Measurements from ENCODE around the gene DCUN1D3. TPM values are rescaled to one million over a fixed set of nuclear protein-coding genes. Genes with fewer than 3 reads are reported as not detected.

The DCUN1D3 gene
- polyA plus RNA-seq, 3 donors, result 9.0 to 9.6 (median 9.3) TPM

DNA sequence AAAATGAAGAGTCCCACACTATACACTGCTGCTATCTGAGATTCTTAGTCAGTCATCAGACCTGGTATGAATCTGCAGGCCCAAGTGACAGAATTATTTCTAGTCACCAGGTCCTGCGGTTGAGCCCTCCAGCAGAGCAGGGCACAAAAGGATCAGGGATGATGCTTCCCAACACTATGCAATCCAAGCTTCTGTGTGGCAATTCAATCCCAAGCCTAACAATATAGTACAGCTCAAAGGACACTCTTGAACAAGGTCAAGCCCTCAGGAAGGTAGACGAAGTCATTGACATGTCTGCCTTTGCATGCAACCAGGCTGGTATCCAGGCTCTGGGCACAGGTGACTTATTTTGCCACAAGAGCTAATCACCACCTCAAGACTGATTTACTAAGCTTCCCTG lies 5.8 kb downstream of the DCUN1D3 start:
- no peak for DNase-seq (ENCODE audit: low read depth in 3 of 3, low spot score in 2 of 3)

DNA sequence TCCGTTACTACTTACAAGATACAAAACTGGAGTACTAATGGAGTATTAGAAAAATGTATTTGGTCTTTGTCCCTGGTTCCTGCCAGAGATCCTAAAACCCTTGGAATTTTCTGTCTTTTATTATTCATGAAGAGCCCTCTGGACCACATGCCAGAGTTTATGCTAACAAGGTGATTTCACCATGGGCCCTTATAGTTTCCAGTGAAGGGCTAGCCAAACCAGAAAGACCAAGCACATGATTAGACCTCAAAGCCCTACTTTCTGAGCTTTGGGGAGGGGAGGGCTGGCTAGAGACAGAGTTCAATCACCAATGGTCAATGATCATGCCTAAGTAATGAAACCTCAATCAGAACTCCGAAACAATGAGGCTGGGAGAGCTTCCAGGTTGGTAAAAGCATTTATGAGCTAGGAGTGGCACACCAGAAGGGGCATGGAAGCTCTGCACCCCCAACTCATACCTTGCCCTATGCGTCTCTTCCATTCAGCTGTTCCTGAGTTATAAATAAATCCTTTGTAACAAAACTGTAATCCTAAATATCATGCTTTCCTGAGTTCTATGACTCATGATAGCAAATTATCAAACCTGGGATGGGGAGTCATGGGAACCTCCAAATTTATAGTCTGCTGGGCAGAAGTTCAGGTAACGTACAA lies 10.4 kb downstream of the DCUN1D3 start:
- DNase-seq (ENCODE audit: low read depth in 3 of 3, low spot score in 2 of 3), result no peak

DNA sequence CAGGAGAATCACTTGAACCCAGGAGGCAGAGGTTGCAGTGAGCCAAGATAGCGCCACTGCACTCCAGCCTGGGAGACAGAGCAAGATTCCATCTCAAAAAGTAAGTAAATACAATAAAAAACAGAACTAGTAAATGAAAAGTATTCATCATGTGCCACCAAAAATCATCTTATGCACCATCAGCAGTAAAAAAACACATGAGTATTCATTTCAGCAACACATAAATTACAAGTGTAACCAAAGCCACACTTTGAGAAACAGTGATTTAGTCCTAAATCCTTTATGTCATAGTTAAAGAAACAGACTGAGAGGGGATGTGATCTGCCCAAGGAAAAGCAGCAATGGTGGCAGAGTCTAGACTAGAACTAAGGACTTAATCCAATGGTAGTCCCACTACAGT lies 13.0 kb downstream of the DCUN1D3 start:
- DNase-seq (ENCODE audit: low read depth in 3 of 3, low spot score in 2 of 3), result no peak

DNA sequence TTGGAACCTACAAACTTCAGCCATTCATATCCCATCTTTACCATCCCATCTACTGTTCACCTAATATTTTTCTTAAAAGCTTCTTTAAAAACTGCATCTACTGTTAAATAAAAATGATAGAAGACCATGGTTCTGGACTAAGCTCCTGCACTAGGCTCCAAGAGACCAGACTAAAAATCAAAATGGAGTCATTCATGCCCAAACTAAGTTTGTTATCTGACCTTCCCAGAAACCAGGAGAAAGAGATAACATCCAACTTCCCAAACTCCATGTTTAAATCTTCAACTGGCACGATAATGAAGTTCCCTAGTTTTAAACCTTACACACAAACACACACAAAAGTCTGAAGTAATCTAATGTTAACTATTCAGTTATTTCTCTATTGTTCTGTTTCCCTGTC lies 13.8 kb downstream of the DCUN1D3 start:
- DNase-seq (ENCODE audit: low read depth in 3 of 3, low spot score in 2 of 3), result no peak

DNA sequence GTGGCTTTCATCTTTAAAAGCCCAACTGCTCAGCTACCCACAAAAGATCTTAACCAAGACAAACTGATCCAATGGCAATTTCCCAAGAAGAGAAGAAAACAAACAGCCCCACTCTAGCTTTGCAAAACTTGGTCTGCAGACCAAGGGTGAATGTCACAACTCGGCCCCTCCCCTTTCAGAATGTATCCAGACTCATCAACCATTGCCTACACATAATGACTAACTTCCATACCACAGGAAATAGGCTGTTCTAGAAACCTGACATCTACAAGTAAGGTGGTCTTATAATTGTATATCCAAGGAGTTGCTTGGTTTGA lies 16.0 kb downstream of the DCUN1D3 start:
- no peak for DNase-seq (ENCODE audit: low read depth in 3 of 3, low spot score in 2 of 3)

DNA sequence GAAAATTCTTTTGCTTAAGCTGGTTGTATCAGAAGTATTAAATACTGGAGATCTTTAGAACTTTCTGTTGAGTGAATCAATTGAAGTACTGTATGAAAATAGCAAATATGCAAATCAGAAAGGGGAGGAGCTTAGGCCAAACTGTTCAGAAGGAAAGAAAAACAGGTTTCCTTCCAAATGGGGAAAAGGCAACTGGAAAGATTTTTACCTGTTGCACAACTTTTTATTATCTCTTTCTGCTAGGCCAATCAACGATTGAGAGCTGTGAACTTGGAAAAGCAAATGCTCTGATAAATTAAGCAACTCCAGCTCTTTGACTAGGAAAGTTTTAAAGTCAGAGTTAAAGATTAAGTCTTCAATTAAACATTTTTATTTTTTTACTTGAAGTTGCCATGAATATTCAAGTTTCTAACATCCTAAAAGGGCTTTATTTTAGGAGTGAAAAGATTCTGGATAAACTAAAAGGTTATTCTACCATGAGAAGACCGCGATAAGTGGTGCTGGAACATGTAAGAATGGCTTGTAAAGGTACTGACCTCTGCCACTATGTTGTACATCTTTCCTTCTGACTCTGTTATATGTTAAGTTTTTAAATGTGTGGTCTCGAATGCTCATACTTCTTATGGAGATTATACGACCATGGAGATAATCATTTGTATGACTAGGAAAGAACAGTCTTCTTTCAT lies 16.5 kb downstream of the DCUN1D3 start:
- DNase-seq (ENCODE audit: low read depth in 3 of 3, low spot score in 2 of 3), result no peak

DNA sequence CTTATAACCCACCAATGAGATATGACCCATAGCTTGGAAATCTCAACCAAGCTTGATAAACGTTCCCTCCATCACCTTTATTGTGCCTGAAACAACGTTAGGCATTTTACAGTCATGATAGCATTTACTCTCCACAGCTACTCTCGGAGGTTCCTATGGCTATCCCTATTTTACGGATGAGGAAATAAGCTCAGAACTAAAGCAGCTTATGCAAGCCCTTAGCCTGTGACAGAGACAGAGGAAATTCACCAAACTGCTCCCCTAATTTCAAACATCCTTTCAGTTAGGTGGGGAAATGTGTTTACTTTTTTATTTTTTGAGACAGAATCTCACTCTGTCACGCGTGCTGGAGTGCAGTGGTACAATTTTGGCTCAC lies 18.7 kb downstream of the DCUN1D3 start:
- no peak for DNase-seq (ENCODE audit: low read depth in 3 of 3, low spot score in 2 of 3)

DNA sequence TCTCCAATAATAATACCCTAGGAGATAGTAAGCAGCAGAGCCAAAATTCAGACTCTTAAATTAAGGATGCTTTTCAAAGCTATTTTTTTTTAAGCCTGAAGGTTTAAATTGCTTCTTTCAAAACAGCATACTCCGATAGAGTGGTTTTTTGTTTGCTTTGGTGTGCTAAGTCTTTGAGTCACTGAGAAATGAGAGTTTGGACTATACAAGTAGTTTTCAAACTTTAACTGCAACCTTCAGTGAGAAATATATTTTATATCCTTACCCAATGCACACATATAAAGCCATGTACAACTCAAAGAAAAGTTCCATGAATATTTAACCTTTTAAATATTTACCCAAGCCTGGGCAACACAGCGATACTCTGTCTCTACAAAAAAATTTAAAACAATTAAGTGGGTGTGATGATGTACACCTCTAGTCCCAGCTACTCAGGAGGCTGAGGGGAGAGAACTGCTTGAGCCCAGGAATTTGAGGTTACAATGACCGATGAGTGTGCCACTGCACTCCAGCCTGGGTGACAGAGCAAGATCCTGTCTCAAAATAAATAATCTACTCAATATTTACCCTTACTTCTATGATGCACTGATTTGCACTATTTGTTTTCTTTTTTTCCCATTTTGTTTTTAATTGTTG lies 19.2 kb downstream of the DCUN1D3 start:
- no peak for DNase-seq (ENCODE audit: low read depth in 3 of 3, low spot score in 2 of 3)

DNA sequence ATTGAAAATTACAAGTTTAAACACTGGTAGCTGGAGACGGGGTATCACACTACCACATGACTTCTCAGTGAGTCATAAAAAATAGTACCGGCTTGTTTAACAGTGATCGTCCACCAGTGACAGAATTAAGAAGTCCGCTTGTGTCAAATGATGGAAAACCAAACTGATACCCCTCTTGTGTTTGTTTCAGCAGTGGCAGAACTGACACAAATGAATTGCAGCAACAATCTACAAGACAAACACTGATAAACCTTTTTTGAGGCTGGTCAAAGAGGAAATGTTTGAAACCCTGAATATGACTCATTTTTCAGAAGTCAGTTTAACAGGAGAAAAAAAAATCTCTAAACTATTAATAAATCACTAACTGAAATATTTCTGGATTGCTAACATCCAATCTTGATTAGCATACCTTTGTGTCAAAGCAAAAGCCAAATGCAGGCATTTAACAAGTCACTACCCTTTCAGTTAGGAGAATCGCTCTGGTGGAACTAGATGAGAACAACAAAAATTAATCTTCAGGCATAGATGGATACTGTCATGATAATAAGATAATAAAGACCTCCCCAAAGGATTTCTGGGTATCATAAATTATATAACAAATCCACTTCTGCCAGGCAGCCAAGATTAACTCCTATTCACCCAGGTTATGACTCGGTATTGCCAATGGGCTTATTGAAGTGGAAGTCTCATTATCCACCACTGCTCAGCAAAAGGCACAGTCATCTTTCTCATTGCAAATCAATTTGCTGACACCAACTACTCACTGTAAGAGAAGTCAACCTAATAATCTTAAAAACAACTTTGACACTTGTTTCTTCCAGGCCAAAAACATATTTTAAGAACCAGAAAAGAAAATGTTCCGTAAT lies 20.8 kb downstream of the DCUN1D3 start:
- DNase-seq (ENCODE audit: low read depth in 3 of 3, low spot score in 2 of 3), result no peak

DNA sequence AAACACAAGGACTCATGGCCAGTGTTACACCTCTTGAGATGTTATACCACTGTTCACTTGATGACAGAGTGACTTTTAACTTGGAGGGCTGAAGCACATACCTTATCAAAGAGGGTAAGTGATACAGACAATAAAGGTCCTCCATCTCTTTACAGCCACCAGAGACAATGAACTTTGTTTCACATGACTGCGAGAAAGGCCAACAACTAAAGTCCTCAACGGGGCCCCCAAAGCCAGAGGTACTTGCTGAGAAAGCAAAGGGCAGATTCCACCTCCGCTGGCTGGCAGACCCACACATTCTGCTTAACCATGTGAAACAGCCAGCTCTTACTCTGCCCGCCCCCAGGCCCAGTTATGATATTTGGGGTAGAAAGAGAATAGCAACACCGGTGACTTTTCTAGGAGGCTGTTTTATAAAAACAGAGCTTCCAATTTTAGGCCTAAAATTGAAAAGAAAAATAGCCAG lies 21.4 kb downstream of the DCUN1D3 start:
- DNase-seq (ENCODE audit: low read depth in 3 of 3, low spot score in 2 of 3), result no peak

DNA sequence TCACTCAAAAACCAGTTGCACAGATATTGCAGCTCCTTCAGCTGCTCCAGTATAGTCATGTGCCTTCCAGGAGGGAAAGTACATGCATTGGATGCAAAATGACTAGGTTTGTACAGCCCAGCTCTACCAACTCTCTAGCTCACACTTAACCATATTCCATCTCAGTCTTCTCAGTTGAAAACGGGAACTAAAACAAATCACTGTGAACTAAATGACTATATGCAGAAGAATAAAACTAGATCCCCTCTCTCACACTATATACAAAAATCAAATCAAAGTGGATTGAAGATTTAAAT lies 24.9 kb downstream of the DCUN1D3 start:
- no peak for DNase-seq (ENCODE audit: low read depth in 3 of 3, low spot score in 2 of 3)

DNA sequence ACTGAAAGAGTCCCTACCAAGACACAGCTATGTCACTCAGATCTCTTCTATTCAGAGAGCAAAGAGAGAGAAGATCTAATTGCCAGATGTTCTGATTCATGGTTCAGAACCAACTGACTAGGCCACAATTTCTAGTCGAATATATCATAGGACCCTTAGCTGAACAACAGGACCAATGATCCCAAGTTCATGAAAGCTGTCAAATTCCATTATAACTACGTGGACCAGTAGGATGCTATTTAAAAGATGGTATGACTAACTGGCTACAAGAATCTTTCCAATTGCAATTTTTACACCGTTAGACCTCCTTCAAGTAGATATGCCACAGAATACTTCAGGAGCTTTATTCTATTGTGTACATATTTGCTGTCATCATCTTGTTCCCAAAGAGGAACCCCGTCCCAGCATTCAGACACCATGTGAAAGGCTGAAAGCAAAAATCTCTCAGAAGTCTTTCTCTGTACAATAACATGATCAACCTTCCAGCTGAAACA lies 26.0 kb downstream of the DCUN1D3 start:
- no peak for DNase-seq (ENCODE audit: low read depth in 3 of 3, low spot score in 2 of 3)

DNA sequence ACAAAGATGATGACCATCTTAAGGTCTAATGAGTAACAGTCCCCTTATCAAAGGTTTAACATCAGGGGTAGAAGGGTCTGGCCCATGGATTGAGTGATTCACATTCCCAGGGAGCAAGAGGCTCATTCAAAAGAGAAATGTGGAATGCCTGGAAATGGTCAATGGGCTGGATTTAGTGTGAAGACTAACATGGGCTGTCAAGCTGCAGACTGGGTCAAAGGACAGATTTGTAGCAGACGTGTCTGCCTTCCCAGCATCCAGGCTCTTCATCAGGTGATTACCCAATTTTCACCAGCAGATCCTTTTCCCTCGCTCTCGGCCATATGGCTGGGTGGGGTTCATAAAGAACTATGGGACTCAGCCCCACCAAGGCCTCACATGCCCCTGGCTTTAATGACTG lies 26.8 kb downstream of the DCUN1D3 start:
- no peak for DNase-seq (ENCODE audit: low read depth in 3 of 3, low spot score in 2 of 3)

DNA sequence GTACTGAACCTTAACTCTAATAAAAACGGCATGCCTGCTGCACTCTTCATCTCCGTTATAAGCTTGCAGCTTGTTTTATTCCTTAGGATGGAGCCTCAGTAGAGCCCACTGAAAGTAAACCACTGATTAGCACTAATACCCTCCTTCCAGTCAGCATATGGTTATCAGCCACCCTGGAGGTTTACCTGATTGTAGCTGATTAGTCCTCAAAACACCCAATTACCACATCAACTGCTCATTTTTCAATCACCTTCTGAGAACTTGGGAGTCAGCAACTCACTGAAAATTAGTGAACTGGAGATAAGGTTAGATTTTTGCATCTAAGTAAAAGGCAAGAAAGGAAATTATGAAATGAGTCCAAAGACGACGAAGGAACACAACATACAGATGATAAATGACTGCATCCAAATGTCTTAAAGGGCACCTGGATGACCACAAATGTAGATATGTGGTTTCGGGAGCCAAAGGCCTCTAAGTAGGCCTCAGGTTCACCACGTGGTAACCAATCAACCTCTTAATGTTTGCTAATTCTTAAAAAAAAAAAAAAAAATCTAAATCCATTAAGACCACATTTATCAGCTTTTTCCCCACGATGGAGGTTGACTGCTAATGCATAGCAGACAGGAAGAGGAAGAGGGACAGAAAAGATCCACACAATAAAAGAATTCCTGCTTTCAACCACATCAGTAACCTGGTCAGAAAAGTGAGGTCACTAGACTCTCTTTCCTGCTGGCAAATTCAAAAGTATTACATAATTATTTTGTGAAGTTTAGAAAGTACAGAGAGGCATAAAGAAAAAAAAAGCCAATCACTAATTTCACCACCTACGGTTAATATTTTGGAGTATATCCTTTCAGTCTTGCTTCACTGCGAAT lies 28.0 kb downstream of the DCUN1D3 start:
- no peak for DNase-seq (ENCODE audit: low read depth in 3 of 3, low spot score in 2 of 3)

DNA sequence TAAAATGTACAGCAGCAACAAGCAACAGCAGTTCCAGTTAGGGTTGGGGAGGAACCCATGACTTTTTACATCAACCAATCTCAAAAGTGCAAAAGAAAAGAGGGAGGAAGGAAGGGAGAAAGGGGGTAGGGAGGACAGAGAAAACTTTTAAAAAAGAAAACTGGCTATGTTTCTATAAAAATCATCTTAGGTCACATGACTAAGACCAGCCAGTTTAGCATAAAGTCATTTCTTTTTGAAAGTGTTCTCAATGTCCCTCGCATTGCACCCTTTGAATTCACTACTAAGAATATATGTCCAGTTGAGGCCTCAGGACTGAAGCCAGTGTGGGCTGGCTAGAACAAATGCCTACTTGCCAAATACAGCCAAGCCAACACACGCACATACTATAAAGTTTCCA lies 28.9 kb downstream of the DCUN1D3 start:
- DNase-seq (ENCODE audit: low read depth in 3 of 3, low spot score in 2 of 3), result no peak

DNA sequence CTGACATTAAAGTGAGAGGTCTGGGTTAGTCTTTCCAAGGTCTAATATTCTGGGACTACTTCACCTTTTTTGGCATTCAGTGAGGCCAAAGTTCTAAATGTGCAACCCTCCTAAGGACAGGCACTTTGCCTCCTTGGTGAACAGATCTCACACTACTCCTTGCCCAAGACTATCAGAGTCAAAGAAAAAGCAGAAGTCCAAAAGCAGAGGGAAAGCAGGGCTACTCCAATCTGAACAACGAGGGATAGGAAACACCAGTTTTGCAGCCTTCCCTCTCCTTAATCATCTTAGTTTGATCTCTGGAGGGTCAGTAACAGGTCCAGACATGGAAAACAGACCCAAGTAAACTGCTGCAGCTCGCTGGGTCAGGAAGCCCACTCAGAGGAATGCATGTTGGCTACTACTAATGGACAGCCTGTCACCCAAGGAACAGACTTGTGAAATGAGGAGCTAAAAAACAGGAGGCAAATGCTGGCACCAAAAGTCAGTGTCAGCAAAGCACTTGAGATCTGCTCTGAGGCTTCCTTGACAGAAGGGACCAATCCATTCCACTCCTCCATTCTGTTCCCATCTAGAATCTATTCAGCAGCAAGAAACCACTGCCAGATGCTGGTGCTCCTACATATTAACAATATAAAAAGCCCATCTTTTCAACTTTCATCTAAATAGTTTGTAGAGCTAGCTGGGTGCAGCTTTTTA lies 29.9 kb downstream of the DCUN1D3 start:
- no peak for DNase-seq (ENCODE audit: low read depth in 3 of 3, low spot score in 2 of 3)

DNA sequence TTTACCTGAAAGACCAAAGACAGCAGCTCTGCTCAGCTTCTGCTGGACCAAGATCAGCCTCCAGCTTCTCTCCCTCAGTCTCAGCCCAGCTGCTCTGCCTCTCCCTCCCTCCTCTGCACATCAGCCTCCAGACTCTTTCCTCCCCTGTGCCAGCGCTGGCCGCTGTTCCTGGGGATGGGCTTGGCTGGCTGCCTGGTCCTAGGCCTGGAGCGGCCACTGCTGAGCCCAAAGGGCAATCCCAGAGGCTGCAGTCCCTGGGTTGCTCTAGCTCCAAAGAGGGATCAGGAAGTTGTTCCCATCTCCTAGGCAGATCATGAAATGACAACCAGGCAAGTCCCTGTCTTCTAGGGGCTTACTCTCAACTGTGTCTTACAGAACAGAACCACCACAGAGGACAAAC lies 31.3 kb downstream of the DCUN1D3 start:
- DNase-seq (ENCODE audit: low read depth in 3 of 3, low spot score in 2 of 3), result no peak

DNA sequence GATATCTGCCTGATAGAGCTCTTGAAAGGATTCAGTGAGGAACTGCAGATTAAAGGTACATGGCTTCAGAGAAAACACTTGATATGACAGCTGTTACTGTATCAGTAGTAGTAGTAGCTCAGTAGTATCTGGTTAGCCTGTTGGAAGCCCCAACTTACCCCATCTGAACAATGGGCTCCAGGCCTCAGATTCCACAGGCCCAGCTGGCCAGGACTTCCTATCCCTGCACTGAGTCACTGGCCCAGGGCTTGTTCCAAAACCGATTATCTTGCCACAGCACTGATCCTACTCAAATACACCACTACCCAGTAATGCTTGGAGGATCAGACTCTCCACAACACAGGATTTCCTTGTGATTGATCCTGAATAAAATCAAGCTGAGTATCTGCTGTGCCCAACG lies 32.6 kb downstream of the DCUN1D3 start:
- DNase-seq (ENCODE audit: low read depth in 3 of 3, low spot score in 2 of 3), result no peak

DNA sequence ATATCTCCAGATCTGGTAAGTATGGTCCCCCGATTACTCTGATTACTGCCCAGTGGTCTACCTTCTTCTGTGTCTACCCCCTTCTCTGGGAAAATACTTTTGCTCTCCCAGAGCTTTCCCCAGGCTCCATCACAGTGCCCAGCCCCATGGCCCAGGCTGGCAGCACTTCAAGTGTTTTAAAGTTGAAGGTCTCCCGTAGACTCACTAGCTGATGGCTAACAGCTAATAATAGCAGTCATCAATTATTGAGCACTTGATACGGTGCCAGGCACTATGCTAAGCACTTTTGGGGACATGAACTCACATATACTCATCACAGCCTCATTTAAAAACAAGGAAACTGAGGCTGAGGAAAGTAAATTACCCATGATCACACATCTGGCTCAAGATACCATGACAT lies 33.4 kb downstream of the DCUN1D3 start:
- no peak for DNase-seq (ENCODE audit: low read depth in 3 of 3, low spot score in 2 of 3)

Data from right renal cortex interstitium (tissue), 3 donors.